ENCODE data around the gene ST6GALNAC3.
"Not testable (repeated sequence)": the region's sequence is repeated elsewhere in the genome, so short reads cannot be mapped to it uniquely, and the experiment has no call there.

ST6GALNAC3 gene

GRCh38 chr1:76075188-76075489 is 593 bp downstream of the ST6GALNAC3 start:
- no peak for DNase-seq (ENCODE audit: low read depth)

DNA sequence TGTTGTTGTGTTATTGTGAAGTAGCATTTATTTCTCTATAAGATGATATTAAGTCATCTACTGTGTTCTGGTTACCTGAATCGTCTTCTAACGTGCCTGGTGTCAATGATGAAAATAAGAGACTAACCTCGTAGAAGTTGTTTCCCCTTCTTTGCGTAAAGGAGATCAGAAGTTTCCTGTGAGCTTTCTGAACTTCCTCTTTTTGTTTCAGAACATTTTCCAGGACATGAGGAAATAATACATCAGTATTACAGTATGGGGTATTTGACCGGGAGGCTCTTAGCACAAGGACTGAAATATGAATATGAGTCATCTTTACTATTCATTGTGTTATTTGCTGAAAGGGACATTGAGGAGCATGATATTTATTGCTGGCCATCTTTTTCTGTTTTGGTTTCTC is 1.3 kb downstream of the ST6GALNAC3 start:
- no peak for DNase-seq (ENCODE audit: low read depth)

- DNase-seq (ENCODE audit: low read depth) = no peak
Measured at GRCh38 chr1:76079475-76080227, 5.1 kb downstream of the ST6GALNAC3 start.

GRCh38 chr1:76080552-76081079 is 6.1 kb downstream of the ST6GALNAC3 start:
- no peak for DNase-seq (ENCODE audit: low read depth)

- no peak for DNase-seq (ENCODE audit: low read depth)
Measured at GRCh38 chr1:76082062-76082461, 7.5 kb downstream of the ST6GALNAC3 start.

- DNase-seq (ENCODE audit: low read depth) = no peak
Measured at GRCh38 chr1:76083189-76083588, 8.6 kb downstream of the ST6GALNAC3 start.

- DNase-seq (ENCODE audit: low read depth) = no peak
Measured at GRCh38 chr1:76084029-76084627, 9.6 kb downstream of the ST6GALNAC3 start.

DNA sequence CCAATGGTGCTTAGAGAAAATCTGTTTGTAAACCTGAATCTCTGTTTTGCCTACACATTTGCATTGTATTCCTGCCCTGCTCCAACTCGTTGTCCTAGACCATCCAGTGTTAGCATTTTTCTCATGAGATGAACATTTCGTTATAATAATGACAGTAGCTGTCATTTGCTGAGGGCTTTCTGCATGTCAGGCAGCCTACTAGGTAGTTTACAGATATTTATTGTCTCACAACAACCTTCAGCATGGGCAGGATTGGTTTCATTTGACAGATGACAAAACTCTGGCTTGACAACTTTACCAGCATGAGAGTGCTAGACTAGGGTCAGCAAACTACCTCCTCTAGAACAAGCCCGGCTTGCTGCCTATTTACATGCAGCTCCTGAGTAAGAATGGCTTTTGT is 10.1 kb downstream of the ST6GALNAC3 start:
- DNase-seq (ENCODE audit: low read depth) = no peak

GRCh38 chr1:76086109-76086508 is 11.6 kb downstream of the ST6GALNAC3 start:
- no peak for DNase-seq (ENCODE audit: low read depth)

DNA sequence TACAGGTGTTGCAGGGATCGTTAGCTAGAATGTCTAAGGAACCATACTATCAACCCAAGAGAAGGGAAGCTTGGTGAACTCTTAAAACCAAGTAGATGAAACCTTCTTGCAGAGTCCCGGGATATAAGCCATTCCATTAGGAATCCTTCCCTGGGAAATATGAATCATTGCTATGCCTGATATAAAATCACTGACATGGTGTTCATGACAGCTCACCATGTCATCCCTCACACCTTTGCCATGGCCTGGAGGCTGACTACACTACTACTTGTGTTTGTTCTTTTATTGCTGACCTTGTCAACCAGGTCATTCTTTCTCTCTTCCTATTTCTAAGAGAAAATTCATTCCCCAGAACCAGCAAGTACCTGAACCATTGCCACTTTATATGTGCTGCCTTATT is 12.1 kb downstream of the ST6GALNAC3 start:
- DNase-seq (ENCODE audit: low read depth) = no peak

GRCh38 chr1:76090283-76091203 is 16.0 kb downstream of the ST6GALNAC3 start:
- no peak for DNase-seq (ENCODE audit: low read depth)

DNA sequence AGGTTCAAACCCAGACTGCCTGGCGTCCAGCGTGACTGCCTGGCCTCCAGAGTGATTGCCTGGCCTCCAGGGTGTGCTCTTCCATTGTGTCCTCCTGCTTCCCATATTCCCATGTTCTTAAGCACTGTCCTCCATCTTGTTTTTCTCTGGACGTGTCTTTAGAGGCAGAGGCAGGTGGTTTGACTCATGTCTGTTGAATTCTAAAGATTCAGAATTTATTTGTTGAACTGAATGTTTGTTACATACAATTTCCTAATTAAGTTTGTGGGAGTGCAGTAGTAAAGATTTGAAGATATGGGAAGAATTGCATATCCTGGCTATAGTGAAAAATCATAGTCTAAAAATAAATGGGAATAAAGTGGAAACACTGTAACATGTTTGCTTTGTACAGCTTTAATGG is 18.3 kb downstream of the ST6GALNAC3 start:
- no peak for DNase-seq (ENCODE audit: low read depth)

GRCh38 chr1:76093522-76094312 is 19.2 kb downstream of the ST6GALNAC3 start:
- no peak for DNase-seq (ENCODE audit: low read depth)

DNA sequence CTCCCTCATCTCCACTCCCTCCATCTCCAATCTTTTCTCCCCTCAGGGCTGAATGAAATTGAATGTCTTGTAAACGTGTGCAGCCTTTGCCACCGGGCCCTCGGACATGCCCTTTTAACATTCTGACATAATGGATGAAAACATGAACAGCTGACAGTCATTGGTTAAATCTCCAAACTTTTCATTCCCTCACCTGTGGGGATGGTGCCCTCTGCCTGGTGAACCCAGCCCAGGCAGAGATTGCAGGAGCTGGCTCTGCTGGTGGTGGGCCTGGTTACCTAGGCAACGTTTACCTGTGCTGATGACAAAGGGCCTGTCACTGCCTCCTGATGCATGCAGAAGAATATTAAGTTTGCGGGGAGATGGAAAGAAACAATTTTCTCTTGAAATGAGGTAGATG is 21.3 kb downstream of the ST6GALNAC3 start:
- no peak for DNase-seq (ENCODE audit: low read depth)

- not testable (repeated sequence) for DNase-seq (ENCODE audit: low read depth)
Measured at GRCh38 chr1:76097064-76097463, 22.5 kb downstream of the ST6GALNAC3 start.

DNA sequence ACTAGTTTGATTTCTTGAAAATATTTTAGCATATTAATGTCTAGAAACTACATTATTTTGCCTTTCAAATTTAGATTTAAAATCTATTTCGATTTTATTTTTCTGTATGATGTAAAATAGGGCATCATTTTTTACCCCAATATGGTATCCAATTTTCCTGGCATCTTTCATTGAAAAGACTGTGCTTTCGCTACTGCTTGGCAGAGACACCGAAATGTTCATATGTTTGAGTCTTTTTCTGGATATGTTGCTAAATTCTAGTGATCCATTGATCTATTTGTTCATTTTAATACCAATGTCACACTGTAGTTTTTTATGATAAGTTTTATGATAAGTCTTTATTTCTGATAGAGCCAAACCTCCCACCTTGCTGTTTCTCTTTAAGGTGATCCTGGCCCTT is 24.3 kb downstream of the ST6GALNAC3 start:
- no peak for DNase-seq (ENCODE audit: low read depth)

GRCh38 chr1:76101548-76101947 is 27.0 kb downstream of the ST6GALNAC3 start:
- DNase-seq (ENCODE audit: low read depth) = no peak

GRCh38 chr1:76102046-76102445 is 27.5 kb downstream of the ST6GALNAC3 start:
- DNase-seq (ENCODE audit: low read depth) = no peak

- no peak for DNase-seq (ENCODE audit: low read depth)
Measured at GRCh38 chr1:76103034-76103433, 28.5 kb downstream of the ST6GALNAC3 start.

GRCh38 chr1:76105372-76105771 is 30.8 kb downstream of the ST6GALNAC3 start:
- DNase-seq (ENCODE audit: low read depth) = no peak

DNA sequence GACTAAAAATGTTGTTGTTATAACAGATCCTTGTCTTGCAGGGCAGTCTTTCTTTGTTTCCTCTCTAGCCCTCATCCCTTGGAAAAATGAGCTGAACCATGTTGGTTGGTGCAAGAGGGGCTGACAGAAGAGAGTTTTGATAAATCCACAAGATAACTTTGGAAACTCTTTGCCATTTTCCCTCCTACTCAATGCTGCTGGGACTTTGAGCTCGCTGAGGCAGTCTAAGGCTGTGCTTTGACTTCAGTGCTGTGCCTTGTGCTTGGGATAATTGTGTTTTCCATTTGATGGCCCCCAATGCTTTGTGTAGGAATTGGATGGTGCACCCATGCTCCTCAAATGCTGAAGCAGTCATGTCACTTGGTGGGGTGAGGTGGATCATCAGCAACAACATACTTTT is 31.7 kb downstream of the ST6GALNAC3 start:
- no peak for DNase-seq (ENCODE audit: low read depth)

- DNase-seq (ENCODE audit: low read depth) = no peak
Measured at GRCh38 chr1:76106719-76107235, 32.2 kb downstream of the ST6GALNAC3 start.

Measured in EH (cell line).